Measurements from ENCODE around the gene FBXO4.

DNA sequence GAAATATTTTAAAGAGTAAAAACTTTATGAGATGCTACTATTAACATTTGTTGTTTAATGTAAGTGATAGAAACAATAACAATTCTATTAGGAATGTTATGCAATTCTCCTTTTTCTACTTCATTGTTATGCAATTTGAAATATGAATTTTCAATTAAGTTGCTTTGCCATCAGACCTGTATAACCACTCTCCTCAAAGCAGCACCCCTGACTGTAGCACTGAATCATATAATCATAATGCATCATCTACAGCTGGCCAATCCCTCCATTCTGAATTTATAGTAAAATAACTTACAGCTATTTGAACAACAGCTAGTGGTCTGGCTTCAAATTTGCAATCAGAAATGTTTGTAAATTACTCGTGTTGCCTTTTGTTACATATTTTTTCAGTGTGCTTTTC lies 29.2 kb downstream of the FBXO4 start:
- TF ChIP-seq, protein P1, sequence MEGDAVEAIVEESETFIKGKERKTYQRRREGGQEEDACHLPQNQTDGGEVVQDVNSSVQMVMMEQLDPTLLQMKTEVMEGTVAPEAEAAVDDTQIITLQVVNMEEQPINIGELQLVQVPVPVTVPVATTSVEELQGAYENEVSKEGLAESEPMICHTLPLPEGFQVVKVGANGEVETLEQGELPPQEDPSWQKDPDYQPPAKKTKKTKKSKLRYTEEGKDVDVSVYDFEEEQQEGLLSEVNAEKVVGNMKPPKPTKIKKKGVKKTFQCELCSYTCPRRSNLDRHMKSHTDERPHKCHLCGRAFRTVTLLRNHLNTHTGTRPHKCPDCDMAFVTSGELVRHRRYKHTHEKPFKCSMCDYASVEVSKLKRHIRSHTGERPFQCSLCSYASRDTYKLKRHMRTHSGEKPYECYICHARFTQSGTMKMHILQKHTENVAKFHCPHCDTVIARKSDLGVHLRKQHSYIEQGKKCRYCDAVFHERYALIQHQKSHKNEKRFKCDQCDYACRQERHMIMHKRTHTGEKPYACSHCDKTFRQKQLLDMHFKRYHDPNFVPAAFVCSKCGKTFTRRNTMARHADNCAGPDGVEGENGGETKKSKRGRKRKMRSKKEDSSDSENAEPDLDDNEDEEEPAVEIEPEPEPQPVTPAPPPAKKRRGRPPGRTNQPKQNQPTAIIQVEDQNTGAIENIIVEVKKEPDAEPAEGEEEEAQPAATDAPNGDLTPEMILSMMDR (IDR thresholded peaks at IDR 0.05 in 8 of 11, conservative IDR thresholded peaks at IDR 0.05 in 3 of 11), result no peak
- no peak for TF ChIP-seq POLR2A (IDR thresholded peaks at IDR 0.05)

Data from spleen (tissue), 7 donors.